GM12872 (cell line): ENCODE results near the gene GDF15.

Source experiments
- CTCF ChIP-seq: IDR thresholded peaks from 3 replicates; pipeline ENCODE4 v1.5.1; 2011; ENCODE audit warnings: low read depth, mild to moderate bottlenecking, low read length, moderate library complexity; ENCODE audit not compliant: insufficient read depth

The GDF15 gene

GRCh38 chr19:18345296-18345695 is 40.7 kb upstream of the GDF15 start:
- no peak for TF ChIP-seq CTCF

- TF ChIP-seq CTCF, result no peak
Measured at GRCh38 chr19:18346091-18346490, 39.9 kb upstream of the GDF15 start.

GRCh38 chr19:18348171-18348570 is 37.8 kb upstream of the GDF15 start:
- TF ChIP-seq CTCF, result no peak

- peak; percentile 78 for TF ChIP-seq CTCF
Measured at GRCh38 chr19:18349524-18350128, 36.3 kb upstream of the GDF15 start.

- no peak for TF ChIP-seq CTCF
Measured at GRCh38 chr19:18350490-18350889, 35.5 kb upstream of the GDF15 start.

- no peak for TF ChIP-seq CTCF
Measured at GRCh38 chr19:18351544-18351943, 34.4 kb upstream of the GDF15 start.

GRCh38 chr19:18353378-18354005 is 32.5 kb upstream of the GDF15 start:
- TF ChIP-seq CTCF, result no peak

- no peak for TF ChIP-seq CTCF
Measured at GRCh38 chr19:18357041-18357440, 28.9 kb upstream of the GDF15 start.
